ENCODE results near the gene DMGDH. TPM values are rescaled to one million over a fixed set of nuclear protein-coding genes. Genes with fewer than 3 reads are reported as not detected.

Gene DMGDH
- total RNA-seq, 2 experiments from 2014 or later, result 0.50 TPM; not detected in 1

- H3K27ac ChIP-seq (ENCODE audit: low read depth in 1 of 2, low read length in 2 of 2), result no peak overlapping the region
- no peaks in the 10 kb centered on the region for H3K27me3 Mint-ChIP-seq
- DNase-seq, result no peak
- CTCF ChIA-PET, result interaction anchor here (1.2 kb wide), 1 partner anchor 26 kb away, joined by 3 read pairs; no protein-coding TSS in a partner anchor
- TF ChIP-seq CTCF (IDR thresholded peaks at IDR 0.05), result no peak
- H3K4me1 Mint-ChIP-seq (ENCODE audit: low read depth), result no peaks in the 10 kb centered on the region
- no peak overlapping the region for H3K27ac Mint-ChIP-seq
- H3K4me1 ChIP-seq (ENCODE audit: insufficient read depth, low read length), result no peaks in the 10 kb centered on the region
- H3K4me3 ChIP-seq (ENCODE audit: low read length), result no peak overlapping the region
- no peaks in the 10 kb centered on the region for H3K36me3 ChIP-seq (ENCODE audit: insufficient read depth, low read length)
- intact Hi-C loops (cut with DNase I, micrococcal nuclease), result no loop called here
- H3K27me3 ChIP-seq (ENCODE audit: control insufficient read depth in 1 of 2, insufficient read depth in 2 of 2, low read length in 2 of 2), result no peaks in the 10 kb centered on the region
- POLR2A ChIA-PET, result interaction anchor here (0.6 kb wide), 1 partner anchor 11 kb away, joined by 4 read pairs; no protein-coding TSS in a partner anchor
- no peak overlapping the region for H3K4me3 Mint-ChIP-seq
- no peaks in the 10 kb centered on the region for H3K9me3 ChIP-seq (ENCODE audit: control insufficient read depth in 1 of 2, insufficient read depth in 1 of 2, low read length in 2 of 2)
- H3K9me3 Mint-ChIP-seq, result no peaks in the 10 kb centered on the region
- no peak for ATAC-seq (ENCODE audit: poor library complexity)
- H3K36me3 Mint-ChIP-seq (ENCODE audit: low read depth), result no peaks in the 10 kb centered on the region
These were observed 94.9 kb downstream of the DMGDH start for GRCh38 chr5:78974601-78975000.

- Histone ChIP-seq H3K36me3 (ENCODE audit: insufficient read depth, low read length) (no peaks in the 10 kb centered on the region), H3K4me1 (ENCODE audit: insufficient read depth, low read length) (no peaks in the 10 kb centered on the region), H3K4me3 (ENCODE audit: low read length) (no peak overlapping the region), H3K9me3 (ENCODE audit: control insufficient read depth in 1 of 2, insufficient read depth in 1 of 2, low read length in 2 of 2) (no peaks in the 10 kb centered on the region), H3K27me3 (ENCODE audit: control insufficient read depth in 1 of 2, insufficient read depth in 2 of 2, low read length in 2 of 2) (no peaks in the 10 kb centered on the region), H3K27ac (ENCODE audit: low read depth in 1 of 2, low read length in 2 of 2) (no peak overlapping the region)
- TF ChIP-seq CTCF (IDR thresholded peaks at IDR 0.05), result no peak
- no peaks in the 10 kb centered on the region for H3K4me1 Mint-ChIP-seq (ENCODE audit: low read depth)
- ChIA-PET CTCF (interaction anchor here (1.2 kb wide), 1 partner anchor 25 kb away, joined by 3 read pairs; no protein-coding TSS in a partner anchor), POLR2A (interaction anchor here (0.6 kb wide), 1 partner anchor 12 kb away, joined by 4 read pairs; no protein-coding TSS in a partner anchor)
- no peak for DNase-seq
- intact Hi-C loops (cut with DNase I, micrococcal nuclease), result no loop called here
- no peaks in the 10 kb centered on the region for H3K9me3 Mint-ChIP-seq
- no peak overlapping the region for H3K4me3 Mint-ChIP-seq
- H3K27me3 Mint-ChIP-seq, result no peaks in the 10 kb centered on the region
- no peak overlapping the region for H3K27ac Mint-ChIP-seq
- H3K36me3 Mint-ChIP-seq (ENCODE audit: low read depth), result no peaks in the 10 kb centered on the region
- ATAC-seq (ENCODE audit: poor library complexity), result no peak
These were observed 95.5 kb downstream of the DMGDH start for GRCh38 chr5:78974011-78974410.

GRCh38 chr5:78972654-78973428, 96.6 kb downstream of the DMGDH start:
- no peak overlapping the region for H3K4me3 Mint-ChIP-seq
- no peaks in the 10 kb centered on the region for H3K4me1 Mint-ChIP-seq (ENCODE audit: low read depth)
- ATAC-seq (ENCODE audit: poor library complexity), result no peak
- H3K4me3 ChIP-seq (ENCODE audit: low read length), result no peak overlapping the region
- DNase-seq, result no peak
- no peaks in the 10 kb centered on the region for H3K27me3 ChIP-seq (ENCODE audit: control insufficient read depth in 1 of 2, insufficient read depth in 2 of 2, low read length in 2 of 2)
- intact Hi-C loops (cut with DNase I, micrococcal nuclease), result no loop called here
- ChIA-PET CTCF (interaction anchor here (0.6 kb wide), 1 partner anchor 581 kb away, joined by 3 read pairs; no protein-coding TSS in a partner anchor), POLR2A (no interaction called here)
- no peak overlapping the region for H3K27ac ChIP-seq (ENCODE audit: low read depth in 1 of 2, low read length in 2 of 2)
- no peak for TF ChIP-seq CTCF (IDR thresholded peaks at IDR 0.05)
- H3K36me3 ChIP-seq (ENCODE audit: insufficient read depth, low read length), result no peaks in the 10 kb centered on the region
- H3K9me3 Mint-ChIP-seq, result no peaks in the 10 kb centered on the region
- no peaks in the 10 kb centered on the region for H3K9me3 ChIP-seq (ENCODE audit: control insufficient read depth in 1 of 2, insufficient read depth in 1 of 2, low read length in 2 of 2)
- H3K36me3 Mint-ChIP-seq (ENCODE audit: low read depth), result no peaks in the 10 kb centered on the region
- H3K4me1 ChIP-seq (ENCODE audit: insufficient read depth, low read length), result no peaks in the 10 kb centered on the region
- no peak overlapping the region for H3K27ac Mint-ChIP-seq
- no peaks in the 10 kb centered on the region for H3K27me3 Mint-ChIP-seq

Measured in CD4-positive, alpha-beta T cell (primary cell).